Dedifferentiated amniotic fluid mesenchymal stem cell (primary cell): Measurements from ENCODE around the gene DNAJB14.

ENCODE experiments used
- DNase-seq: peaks from one replicate; pipeline ENCODE4 v3.0.0-alpha.2; 2016; ENCODE audit errors: extremely low spot score

The DNAJB14 gene

DNA sequence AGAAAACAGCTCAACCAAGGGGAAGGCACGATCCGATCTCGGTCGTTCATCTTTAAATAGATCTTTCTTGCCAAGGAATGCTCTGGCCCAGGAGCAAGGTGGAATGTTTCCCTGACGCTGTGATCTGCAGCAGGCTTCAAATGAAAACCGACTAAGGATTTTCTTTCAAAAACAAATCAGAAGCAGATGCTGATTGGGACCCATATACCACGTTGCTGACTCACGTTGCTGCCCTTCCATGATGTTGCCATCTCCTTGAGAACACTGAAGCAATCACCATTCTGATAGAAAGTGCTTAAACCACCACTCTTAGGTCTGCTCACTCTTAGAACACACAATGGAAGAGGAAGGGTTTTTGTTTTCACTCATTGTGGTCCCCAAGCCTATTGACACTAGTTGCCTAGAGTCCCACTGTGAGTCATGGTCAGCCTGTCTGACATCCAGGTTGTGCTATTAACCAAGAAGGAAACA is 78.3 kb downstream of the DNAJB14 start:
- peak; percentile 79 for DNase-seq

GRCh38 chr4:99863804-99864203 is 82.6 kb downstream of the DNAJB14 start:
- DNase-seq, result peak; percentile 31

DNA sequence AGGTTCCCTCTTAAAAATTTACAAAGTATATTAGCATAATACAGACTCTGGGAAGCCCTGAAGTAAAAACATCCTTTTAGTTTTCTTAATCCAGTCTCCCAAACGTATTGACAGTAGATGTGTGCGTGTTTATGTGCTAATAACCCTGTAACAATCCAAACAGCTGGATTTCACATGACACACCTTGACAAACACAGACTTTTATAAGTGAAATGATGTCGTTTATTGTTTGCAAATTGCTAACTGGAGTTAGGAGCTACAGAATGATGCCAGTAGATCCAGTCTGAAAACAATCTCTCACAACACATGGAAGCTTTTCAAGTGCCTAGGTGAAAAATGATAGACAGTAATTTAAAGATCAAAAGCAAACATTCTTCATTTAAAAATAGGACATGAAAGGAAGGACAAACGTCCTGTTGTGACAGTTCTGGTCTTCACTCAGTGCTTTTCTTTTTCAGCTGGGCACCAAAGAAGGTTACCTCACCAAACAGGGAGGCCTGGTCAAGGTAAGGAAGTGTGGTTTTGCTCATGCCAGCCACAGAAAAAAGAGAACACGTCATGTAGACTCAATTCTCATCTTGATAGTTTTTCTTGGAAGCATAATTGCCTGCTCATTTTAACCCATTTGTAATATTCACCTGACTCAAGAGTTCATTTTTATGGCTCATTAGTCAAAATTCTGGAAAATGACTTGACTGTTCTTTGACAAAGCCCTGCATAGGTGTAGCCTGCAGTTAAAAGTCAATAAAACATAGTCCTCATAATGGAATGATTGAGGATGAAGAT is 85.1 kb downstream of the DNAJB14 start:
- DNase-seq, result no peak

DNA sequence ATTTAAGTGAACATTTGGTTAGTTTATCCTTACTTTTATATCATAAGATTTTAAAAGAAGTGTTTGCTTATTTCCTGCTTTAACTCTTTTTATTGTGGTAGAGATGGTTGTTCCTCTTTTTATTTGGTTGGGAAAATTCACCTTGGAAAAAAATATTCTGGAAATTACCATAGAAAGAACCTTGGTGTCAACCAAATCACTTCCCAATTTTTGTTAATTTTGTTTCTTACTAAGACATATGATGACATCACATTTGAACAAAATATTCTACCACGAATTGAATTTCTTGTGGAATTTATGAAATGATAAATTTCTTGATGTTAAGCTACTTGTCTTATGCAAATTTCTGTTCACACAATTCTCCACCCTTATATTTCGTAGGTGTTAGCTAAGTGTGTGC is 85.9 kb downstream of the DNAJB14 start:
- no peak for DNase-seq

- no peak for DNase-seq
Observed at GRCh38 chr4:99859618-99860017, 86.8 kb downstream of the DNAJB14 start.

GRCh38 chr4:99857307-99857706 is 89.1 kb downstream of the DNAJB14 start:
- no peak for DNase-seq

DNA sequence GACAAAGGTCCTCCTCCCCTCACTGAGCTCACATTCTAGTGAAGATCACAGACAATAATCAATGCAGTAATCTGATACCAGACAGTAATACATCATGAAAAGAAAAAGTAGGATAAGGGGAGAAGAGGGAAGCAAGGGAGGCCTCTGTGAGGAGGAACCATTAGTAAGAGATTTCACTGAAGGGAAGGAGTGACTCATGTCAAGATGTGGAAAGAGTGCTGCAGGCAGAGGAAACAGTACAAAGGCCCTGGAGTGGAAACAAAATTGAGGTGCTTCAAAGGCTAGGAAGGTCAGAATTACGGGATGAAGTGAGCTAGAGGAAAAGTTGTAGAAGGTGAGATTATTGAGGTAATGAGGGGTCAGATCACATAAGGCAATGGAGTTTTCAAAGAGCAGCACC is 90.3 kb downstream of the DNAJB14 start:
- DNase-seq, result peak; percentile 47

DNA sequence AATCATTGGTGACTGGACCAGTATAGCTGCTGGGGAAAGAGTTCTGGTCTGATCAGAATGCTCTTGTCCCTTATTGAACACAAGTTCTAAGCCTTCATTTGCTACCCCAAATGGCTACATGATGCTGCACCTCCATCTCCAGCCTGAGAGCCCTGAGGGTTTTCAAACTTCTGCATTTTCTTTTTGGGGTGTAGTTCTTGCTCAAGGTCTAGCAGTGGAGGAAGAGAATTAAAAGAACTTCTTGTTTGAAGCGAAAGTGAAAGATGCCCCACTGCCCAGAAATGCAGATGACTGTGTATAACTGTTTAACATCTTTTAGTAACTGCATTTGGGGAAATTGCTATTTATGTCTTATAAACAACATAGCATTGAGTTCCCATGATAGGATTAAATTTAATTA is 90.7 kb downstream of the DNAJB14 start:
- no peak for DNase-seq

DNA sequence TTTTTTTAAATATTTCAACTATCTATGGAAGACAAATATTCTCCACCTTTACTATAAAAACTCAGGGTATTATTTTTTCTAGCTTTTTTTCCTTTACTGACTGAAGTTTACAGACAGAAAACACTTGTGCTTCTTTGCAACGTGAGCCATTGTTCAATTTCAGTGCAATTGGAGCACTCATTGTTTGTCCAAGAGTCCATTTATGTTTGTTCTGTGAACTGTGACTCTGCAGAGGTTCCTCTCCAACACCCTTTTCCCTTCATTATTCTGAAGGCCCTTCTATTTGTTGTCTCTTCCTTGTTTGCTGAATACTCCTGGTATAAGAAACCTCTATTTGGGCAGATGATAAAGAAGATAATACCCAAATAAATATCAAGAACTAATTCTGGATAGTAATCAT is 92.4 kb downstream of the DNAJB14 start:
- no peak for DNase-seq

- DNase-seq, result no peak
Observed at GRCh38 chr4:99853190-99853589, 93.2 kb downstream of the DNAJB14 start.

DNA sequence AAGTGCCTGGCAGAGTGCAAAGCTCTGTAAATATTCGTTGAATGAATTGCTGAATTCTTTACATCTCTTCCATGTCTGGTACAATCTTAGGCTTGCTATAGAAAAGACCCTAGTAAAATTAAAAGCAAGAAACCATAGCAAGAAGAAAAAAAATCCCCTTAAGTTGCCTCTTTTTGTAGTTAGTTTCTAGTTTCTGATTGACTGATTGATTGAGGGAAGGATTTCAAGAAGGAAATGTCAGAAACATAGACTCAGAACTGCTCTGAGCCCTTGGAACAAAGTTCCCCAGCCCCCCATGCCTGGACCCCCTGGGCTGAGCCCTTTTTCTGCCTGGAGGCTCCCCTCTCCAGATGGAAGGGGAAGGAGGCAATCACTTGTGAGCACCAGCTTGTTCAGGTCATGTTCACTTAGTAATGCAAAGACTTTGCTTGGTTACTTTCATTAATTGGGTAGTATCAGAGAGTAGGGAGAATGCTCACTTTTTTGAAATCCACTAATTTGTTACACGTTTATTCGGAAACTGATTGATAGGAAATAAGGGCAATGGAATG is 94.1 kb downstream of the DNAJB14 start:
- no peak for DNase-seq

- DNase-seq, result no peak
Observed at GRCh38 chr4:99848591-99849001, 97.8 kb downstream of the DNAJB14 start.

DNA sequence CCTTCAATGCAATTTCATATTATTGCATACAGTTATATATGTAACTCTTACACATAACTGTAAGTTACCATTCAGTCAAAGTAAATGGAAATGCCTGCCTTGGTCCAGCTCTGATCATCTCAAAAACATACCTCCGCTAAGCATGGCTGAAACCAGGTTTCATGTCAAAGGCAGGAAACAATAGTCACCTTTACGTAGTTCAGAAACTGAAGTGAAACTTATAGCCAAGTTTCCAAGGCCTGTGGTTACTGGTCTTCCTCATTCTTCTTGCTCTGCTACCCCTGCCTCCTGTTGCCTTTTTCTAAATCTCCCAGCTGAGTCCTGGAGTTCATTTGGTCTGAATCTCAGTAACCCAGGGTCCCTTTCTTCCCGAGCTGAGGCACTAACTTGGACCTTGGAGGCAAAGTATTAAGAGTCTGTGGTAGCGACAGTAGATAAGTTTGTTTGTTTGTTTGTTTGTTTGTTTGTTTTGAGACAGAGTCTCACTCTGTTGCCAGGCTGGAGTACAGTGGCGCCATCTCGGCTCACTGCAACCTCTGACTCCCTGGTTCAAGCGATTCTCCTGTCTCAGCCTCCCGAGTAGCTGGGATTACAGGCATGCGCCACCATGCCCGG is 98.9 kb downstream of the DNAJB14 start:
- no peak for DNase-seq

- DNase-seq, result no peak
Observed at GRCh38 chr4:99846891-99847290, 99.5 kb downstream of the DNAJB14 start.
